Tibial artery (tissue), 4 donors: ENCODE measurements around the gene ROBO1.

Experiments
- DNase-seq, 2 donors: peaks; one replicate each; pipeline ENCODE4 v3.0.0-alpha.2; 2019
- H3K27ac ChIP-seq, 2 donors: fragments of 200-600 bp; sonication (generic) in 1 of 2; 1 replicate in 1 of 2; 2 replicates in 1 of 2; pipeline ENCODE4 v1.5.1; 2018 to 2019; ENCODE audit warnings: mild to moderate bottlenecking in 1 of 2
- H3K27me3 ChIP-seq, 2 donors: fragments of 200-600 bp; sonication (generic) in 1 of 2; one replicate each; pipeline versions ENCODE4 v1.5.1 to v1.6.0; 2016 to 2019
- H3K36me3 ChIP-seq, 3 donors: fragments of 200-600 bp; sonication (generic) in 2 of 3; one replicate each; pipeline ENCODE4 v1.5.1; 2016 to 2019; ENCODE audit warnings: mild to moderate bottlenecking in 2 of 3
- H3K4me1 ChIP-seq, 4 donors: fragments of 200-600 bp; sonication (generic) in 2 of 4; 1 replicate in 3 of 4; 2 replicates in 1 of 4; pipeline ENCODE4 v1.5.1; 2016 to 2019
- H3K4me3 ChIP-seq, 2 donors: fragments of 200-600 bp; sonication (generic) in 1 of 2; 1 replicate in 1 of 2; 2 replicates in 1 of 2; pipeline ENCODE4 v1.5.1; 2018 to 2019; ENCODE audit warnings: mild to moderate bottlenecking in 2 of 2
- H3K9me3 ChIP-seq, 3 donors: fragments of 200-600 bp; sonication (generic) in 1 of 3; one replicate each; pipeline ENCODE4 v1.5.1; 2016 to 2019
- CTCF ChIP-seq, 2 experiments: fragments of 200-600 bp in 1 of 2; fragments of 450-650 bp in 1 of 2; IDR thresholded peaks; one replicate each; pipeline ENCODE4 v1.5.1; 2017 to 2019; ENCODE audit warnings: antibody characterized with exemption in 2 of 2, mild to moderate bottlenecking in 1 of 2, moderate library complexity in 1 of 2
- intact Hi-C: fragments of 100-400 bp; cut with DNase I; formaldehyde crosslinking; loops from one replicate; pipeline ENCODE4 v1.15.0; 2023; ENCODE audit warnings: low total_unique reads

The ROBO1 gene

DNA sequence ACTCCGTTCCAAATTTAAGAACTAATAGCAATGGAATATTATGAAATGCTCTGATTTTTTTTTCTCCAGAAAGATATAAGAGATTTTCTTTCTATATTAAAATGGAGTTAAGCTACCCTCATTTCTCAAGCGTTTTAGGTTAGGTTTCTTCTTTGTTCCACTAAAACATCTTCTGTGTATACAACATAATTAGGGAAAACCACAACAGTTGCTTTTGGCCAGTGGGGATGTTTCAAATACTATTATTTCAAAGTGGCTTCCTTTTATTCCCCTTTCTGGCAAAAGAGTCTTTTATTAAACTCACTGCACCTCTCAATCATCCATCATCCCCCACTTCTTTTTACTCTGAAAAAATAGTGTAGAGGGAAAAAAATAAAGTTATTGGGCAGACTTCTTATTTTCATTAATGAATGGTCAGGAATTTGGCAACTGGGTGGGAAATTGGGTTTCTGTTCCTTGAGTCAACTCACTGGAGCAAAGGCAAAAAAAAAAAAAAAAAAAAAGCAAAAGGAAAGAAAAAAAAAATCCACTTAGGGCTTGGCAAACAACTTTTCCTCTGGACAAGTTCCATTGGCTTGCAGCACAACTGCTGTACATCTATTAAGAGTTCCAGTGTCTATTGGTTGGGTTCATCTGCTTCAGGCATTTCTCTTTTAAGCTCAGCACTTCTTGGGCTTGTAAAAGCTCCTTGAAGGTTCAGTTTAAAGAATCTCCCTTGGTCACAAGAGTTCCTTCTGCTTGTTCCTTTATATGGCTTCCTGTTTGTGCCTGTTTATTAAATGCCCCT, 963.4 kb downstream of the ROBO1 start:
- intact Hi-C loops, result no loop called here
- DNase-seq, result no peak
- peaks cover 0 to 10% (median 3%) of the 10 kb centered on the region in 4 donors for H3K4me1 ChIP-seq
- no peaks in the 10 kb centered on the region for H3K9me3 ChIP-seq
- TF ChIP-seq CTCF (IDR thresholded peaks at IDR 0.05), result no peak
- H3K36me3 ChIP-seq, result no peaks in the 10 kb centered on the region
- H3K27ac ChIP-seq, result no peak overlapping the region
- no peaks in the 10 kb centered on the region for H3K27me3 ChIP-seq
- no peak overlapping the region for H3K4me3 ChIP-seq

DNA sequence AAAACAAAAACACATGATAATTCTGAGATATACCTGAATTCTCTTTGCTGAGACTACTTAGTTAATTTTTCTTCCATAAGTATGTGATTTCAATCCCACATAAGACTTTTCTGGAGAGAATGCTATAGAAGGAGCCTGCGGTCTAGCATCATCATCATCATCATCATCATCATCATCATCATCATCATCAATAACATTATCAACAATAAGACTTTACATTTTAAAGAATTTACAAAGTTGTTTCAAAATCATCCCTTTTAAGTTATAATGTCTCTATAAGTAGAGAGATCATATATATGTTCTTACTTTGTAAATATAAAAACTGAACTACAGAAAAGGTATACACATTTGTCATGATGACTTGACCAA, 965.3 kb downstream of the ROBO1 start:
- no peaks in the 10 kb centered on the region for H3K36me3 ChIP-seq
- H3K9me3 ChIP-seq, result no peaks in the 10 kb centered on the region
- no peak overlapping the region for H3K4me3 ChIP-seq
- no peak for TF ChIP-seq CTCF (IDR thresholded peaks at IDR 0.05)
- H3K27me3 ChIP-seq, result no peaks in the 10 kb centered on the region
- no peak for DNase-seq
- no peak overlapping the region for H3K27ac ChIP-seq
- intact Hi-C loops, result no loop called here
- peaks cover 0 to 10% (median 3%) of the 10 kb centered on the region in 4 donors for H3K4me1 ChIP-seq

- Histone ChIP-seq H3K4me3 (no peak overlapping the region), H3K27me3 (no peaks in the 10 kb centered on the region), H3K36me3 (no peaks in the 10 kb centered on the region), H3K4me1 (peaks cover 0 to 10% (median 3%) of the 10 kb centered on the region in 4 donors), H3K27ac (no peak overlapping the region), H3K9me3 (no peaks in the 10 kb centered on the region)
- no peak for TF ChIP-seq CTCF (IDR thresholded peaks at IDR 0.05)
- DNase-seq, result no peak
- intact Hi-C loops, result no loop called here
Measured at GRCh38 chr3:78801926-78802561, 965.8 kb downstream of the ROBO1 start.

DNA sequence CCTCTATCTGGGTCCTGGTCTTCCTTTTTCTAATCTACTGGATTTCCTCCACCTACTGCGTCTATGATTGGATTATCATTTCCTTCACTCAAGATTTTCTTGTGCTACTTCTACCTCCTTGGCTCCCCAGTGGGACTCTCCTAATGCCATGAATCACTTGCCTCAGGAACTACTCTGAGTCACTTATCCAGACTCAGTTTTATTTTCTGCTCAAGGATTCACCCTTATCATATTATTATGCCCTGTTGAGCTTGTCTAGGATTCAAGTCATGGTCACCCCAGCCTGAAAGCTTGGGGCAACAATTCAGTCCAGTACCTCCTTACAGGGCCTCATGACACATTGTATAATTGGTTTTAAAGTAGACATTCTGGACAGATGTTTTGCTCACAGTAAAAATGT, 968.1 kb downstream of the ROBO1 start:
- H3K9me3 ChIP-seq, result no peaks in the 10 kb centered on the region

GRCh38 chr3:78798266-78798832, 969.4 kb downstream of the ROBO1 start:
- Histone ChIP-seq H3K4me3 (no peak overlapping the region), H3K27me3 (no peaks in the 10 kb centered on the region), H3K9me3 (no peaks in the 10 kb centered on the region), H3K4me1 (no peaks in the 10 kb centered on the region), H3K27ac (no peak overlapping the region), H3K36me3 (no peaks in the 10 kb centered on the region)
- DNase-seq, result no peak
- no peak for TF ChIP-seq CTCF (IDR thresholded peaks at IDR 0.05)
- intact Hi-C loops, result no loop called here

More for the DNA sequence above, 968.1 kb downstream of the ROBO1 start:
- Histone ChIP-seq H3K4me3 (no peak overlapping the region), H3K27ac (no peak overlapping the region), H3K36me3 (no peaks in the 10 kb centered on the region), H3K27me3 (no peaks in the 10 kb centered on the region), H3K4me1 (peaks cover 0 to 6% (median 3%) of the 10 kb centered on the region in 4 donors)
- TF ChIP-seq CTCF (IDR thresholded peaks at IDR 0.05), result no peak
- no peak for DNase-seq
- intact Hi-C loops, result no loop called here
